ENCODE data around the gene TMEFF2.
"Not testable (repeated sequence)": the region's sequence is repeated elsewhere in the genome, so short reads cannot be mapped to it uniquely, and the experiment has no call there.

Gene TMEFF2

DNA sequence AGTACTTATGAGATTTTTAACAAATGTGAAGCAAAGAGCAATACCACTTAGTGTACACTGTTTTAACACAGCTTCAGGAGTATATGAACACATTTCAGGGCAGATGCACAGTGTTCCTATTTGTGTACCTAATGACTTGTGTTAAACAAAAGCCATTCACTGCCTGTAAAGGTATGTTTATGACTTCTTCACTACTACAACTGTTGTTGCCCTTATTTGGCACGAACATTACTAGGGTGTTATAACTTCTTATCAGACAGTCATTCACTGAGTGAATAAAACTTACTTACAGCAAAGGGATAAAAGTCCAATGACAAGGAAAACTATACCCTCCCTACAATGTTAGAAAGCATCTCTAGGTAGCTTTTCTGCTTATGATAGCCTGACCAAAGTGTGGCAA lies 262.4 kb downstream of the TMEFF2 start:
- DNase-seq (ENCODE audit: low read depth in 2 of 2) = no peak

DNA sequence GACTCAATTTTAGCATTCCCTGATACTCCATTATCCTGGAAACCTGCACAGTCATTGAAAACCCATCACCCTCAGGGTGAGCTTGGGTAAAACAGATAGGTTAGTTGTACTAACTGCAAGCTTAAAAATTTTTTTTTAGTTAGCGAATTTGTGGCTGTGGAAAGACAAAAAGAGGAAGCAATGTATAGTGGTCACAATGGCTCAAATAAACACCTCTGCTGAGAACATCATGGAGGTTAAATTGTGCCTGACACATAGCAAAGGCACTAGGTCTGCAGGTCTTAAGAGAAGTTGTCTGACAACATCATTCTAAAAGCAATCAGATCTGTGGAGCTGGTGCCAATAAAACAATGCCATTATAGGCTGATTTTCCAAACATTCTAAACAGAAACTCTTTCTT lies 263.4 kb downstream of the TMEFF2 start:
- no peak for DNase-seq (ENCODE audit: low read depth in 2 of 2)

DNA sequence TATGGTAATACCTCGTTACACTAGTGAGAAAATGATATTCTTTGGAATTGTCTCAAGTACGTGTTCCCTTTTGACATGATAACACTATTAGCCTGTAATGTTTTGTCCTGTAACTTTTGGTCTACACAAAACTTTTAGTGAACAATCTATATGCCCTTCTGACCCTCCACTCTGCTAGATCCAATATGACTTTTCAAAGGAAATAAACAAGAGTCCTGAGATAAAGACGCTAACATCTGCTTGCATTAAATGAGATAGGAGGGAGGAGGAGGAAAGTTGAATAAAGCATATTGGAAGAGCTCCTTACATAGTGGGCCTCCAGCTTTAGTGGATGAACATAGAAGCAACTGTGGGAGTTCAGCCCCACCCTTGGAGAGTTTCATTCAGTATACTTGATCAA lies 264.5 kb downstream of the TMEFF2 start:
- DNase-seq (ENCODE audit: low read depth in 2 of 2) = no peak

DNA sequence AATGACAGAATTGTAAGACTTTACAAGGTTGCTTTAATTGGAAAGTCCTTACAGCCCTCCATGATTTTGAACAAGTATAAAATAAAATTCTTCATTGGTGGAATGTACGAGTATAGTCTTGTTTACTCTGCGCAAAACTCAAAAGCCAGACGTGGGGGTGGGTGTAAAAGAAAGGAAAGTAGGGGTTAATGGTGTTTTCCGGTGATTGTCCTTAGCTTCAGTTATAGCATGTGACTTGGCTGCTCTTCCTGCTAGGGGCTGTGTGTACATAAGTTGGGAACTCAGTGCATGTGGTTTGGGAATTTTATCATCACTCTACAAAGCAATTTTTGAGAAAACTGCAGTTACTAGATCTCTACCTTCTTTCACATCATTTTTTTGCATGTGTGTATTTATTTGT lies 265.4 kb downstream of the TMEFF2 start:
- DNase-seq (ENCODE audit: low read depth in 2 of 2) = no peak

DNA sequence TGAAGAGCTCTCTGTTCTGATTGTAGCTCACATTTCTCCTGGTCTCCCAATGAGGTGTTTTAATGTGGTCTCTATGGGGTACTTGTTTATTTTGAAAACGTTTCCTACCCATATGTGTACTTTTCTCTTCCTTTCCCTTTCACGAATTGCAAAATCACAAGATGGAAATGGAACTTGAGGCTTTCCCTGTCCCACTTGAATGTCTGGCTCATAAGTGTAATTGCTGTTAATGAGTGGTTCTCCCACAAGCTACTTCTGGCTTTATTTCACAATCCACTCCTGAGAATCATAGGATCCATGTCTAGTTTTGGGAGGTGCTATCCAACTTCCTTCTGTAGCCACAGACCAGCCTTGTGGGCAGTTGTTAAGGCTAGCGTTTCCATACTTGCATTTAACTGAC lies 266.7 kb downstream of the TMEFF2 start:
- DNase-seq (ENCODE audit: low read depth in 2 of 2) = no peak

DNA sequence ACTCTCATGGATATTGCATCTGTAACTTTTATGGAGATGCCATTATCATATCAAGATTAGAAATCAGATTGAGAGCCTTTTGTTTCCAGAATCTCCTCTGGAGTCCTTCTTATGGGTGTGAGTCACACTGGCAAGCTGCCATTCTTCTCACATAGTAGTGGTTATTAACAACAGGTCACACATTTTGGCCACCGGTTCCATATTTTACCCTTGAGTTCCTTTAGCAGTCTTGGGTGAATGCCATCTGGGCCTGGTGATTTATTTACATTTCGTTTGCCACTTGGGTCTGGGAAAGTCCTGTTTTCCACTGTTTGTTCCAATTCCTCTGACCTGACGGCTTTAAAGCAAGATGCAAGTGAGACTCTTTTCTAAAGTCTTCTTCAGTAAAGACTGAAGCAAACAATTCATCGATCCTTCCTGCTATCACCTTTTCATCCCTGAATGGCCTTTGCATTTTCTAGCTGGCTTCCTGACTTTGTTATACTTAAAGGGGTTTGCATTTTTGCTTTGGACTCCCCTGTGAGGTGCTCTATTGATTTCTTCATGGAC lies 267.3 kb downstream of the TMEFF2 start:
- DNase-seq (ENCODE audit: low read depth in 2 of 2) = no peak

DNA sequence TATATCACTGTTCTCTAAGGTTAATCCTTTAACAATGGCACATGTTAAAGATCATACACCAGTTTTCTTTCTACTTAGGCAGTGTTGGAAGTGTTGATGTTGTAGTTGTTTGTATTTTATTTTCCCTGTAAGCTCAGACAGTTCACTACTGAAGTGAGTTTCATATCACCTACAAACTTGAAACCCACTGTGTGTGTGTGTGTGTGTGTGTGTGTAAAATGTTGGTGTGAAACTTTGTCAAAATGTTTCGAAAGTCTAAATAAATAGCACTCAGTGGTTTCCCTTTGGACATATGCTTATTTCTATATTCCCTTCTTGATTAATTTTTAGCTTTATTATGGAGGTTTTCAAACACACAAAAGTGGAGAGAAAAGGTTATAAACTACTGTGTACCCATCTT lies 268.1 kb downstream of the TMEFF2 start:
- no peak for DNase-seq (ENCODE audit: low read depth in 2 of 2)

DNA sequence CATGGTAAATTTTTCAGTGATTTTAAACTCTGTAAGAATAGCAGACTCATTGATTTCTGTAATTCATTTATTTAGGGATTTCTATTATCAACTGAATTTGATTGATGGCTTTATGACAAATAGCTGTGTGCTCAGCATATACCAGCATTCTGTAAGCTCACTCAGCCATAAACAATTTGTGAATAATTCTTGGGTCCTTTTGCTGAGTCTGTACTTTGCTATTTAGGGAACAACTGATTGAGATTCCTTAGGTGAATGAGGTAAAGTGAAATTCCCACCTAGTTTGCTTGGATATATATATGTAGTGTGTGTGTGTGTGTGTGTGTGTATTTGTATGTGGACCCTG lies 271.1 kb downstream of the TMEFF2 start:
- no peak for DNase-seq (ENCODE audit: low read depth in 2 of 2)

DNA sequence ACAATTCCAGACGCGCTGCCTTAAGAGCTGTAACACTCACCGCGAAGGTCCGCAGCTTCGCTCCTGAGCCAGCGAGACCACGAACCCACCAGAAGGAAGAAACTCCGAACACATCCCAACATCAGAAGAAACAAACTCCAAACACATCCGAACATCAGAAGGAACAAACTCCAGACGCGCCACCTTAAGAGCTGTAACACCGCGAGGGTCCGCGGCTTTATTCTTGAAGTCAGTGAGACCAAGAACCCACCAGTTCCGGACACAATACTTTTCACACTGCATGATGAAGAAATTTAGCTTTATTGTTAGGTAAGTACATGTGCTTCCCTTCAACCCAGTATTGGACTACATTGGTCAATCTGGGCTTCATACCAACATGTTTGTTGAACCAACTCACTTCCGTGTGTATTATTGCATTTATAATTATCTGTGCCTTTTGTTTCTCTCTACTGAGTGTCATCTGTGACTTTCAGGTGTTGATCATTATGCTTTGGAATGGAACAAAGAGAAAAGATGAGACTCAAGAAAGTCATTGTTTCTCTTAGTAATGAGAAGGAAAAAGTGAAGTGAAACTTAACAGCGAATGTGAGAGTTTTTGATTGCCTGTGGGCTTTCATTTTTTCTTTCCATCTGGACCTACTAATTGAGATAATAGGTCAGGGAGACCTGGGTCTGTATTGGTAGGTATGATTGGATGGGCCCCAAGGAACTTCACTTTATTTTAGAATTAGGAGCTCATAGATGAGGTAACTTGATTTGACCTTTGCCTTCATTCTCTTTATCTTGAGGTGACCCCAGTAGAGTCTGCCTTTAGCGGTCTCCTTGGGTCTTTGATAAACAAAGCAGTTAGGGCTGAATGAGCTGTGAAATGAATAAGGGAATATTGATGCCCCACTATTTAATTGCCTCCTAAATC lies 271.7 kb downstream of the TMEFF2 start:
- DNase-seq (ENCODE audit: low read depth in 2 of 2) = no peak

DNA sequence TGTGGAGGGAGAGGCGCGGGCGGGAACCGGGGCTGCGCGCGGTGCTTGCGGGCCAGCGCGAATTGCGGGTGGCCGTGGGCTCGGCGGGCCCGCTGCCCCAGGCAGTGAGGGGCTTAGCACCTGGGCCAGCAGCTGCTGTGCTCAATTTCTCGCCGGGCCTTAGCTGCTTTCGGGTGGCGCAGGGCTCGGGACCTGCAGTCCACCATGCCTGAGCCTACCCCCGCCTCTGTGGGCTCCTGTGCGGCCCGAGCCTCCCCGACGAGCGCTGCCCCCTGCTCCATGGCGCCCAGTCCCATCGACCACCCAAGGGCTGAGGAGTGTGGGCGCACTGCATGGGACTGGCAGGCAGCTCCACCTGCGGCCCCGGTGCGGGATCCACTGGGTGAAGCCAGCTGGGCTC lies 273.1 kb downstream of the TMEFF2 start:
- DNase-seq (ENCODE audit: low read depth in 2 of 2) = not testable (repeated sequence)

DNA sequence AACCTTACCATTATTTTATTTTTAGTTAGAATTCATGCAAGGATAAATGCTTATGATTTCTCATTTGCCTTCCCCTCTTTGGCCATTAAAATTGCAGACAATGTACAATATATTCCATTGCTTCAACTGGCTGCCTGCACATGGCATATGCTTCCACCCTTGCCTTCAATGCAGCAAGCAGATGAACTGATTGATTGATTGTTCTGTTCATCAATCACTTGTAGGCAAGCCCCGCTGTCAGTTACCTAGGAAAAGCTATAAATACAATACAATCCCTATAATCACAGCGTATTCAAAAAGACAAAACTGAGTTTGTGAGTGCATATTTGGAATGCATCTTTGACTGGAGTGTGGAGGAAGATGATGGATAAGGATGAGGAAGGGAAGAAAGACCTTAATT lies 274.2 kb downstream of the TMEFF2 start:
- DNase-seq (ENCODE audit: low read depth in 2 of 2) = no peak

DNA sequence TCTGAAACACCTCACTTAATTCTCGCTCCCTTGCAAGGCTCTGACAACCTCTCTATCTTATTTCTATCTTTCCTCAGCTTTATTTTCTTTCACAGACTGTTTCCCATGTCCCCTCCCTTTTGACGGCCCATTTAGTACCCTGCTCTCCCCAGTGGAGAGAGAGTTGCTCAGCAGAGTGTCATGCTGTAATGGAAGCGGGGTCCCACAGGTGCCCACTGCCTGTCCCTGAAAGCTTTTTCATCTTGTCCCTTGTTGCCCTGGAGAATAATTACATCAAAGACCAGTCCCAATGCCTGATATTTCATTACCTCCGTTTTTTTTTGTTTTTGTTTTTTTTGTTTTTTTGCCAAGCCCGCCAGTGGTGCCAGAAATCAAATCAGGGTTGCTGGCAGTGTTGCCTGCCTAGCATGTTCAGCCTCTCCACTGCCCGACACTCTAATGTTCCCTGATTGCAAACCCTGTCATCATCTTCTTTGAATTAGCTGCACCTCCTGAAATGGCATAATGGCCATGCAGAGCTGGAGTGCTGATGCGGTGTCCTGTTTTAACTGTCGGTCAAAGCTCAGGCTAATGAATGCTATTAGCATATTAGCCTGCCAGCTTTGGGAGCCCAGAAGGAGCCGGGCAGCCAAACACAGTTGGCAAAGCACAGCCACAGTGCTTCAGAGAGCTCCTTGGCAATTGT lies 276.6 kb downstream of the TMEFF2 start:
- no peak for DNase-seq (ENCODE audit: low read depth in 2 of 2)

DNA sequence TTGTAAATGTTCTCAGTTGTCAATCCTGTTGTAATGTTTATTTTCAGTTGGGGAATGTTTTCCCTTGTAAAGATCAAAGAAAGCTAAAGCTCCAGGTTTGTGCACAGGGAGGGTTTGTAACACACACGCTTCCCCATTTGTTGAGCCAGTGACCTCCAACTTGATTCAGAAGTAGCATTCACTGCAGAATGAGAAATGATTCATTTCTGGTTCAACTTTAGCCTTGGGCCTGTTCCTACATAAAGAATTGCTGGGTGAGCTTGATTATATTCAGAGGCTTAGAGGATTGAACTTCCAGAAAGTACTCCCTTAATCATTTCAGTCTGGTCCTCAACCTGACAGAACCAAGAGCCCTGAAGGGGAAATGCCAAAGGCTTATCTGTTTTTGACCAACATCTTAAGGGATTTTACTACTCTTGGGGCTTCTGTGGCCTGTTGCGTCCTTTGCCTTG lies 277.3 kb downstream of the TMEFF2 start:
- no peak for DNase-seq (ENCODE audit: low read depth in 2 of 2)

DNA sequence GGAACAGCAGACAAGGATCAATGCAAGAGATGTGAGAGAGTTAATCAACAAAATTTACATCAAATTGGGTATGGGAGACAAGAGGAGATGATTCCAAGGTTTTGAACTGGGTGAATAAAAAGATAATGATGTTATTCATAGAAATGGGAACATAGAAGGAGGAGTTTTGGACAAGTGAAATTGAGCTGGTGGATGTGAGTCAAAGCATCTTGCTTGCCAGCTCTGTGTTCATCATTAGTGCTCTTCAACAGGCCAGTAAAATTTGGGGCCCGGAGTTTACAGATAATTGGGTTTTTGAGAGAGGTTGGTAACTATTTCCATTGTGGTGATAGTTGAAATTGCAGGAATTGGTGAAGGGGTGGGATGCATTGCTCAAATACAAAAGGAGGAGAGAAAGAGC lies 277.9 kb downstream of the TMEFF2 start:
- DNase-seq (ENCODE audit: low read depth in 2 of 2) = no peak

DNA sequence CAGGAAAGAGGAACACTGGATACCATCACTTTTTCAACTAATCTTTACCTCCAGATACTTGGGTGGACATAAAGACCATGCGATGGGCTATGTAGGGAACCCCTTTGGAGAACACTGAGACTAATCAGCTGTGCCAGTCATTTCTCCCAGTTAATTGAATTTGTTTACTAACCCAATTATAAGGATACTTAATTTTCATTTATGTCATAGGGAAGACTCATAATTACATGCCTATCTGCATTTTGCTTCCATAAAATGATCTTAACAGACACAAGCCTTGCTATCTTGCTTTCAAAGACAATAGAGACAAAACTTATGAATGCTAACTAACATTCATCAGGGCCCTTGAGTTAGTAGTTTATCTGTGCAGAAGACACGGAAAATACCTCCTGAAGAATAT lies 279.0 kb downstream of the TMEFF2 start:
- no peak for DNase-seq (ENCODE audit: low read depth in 2 of 2)

DNA sequence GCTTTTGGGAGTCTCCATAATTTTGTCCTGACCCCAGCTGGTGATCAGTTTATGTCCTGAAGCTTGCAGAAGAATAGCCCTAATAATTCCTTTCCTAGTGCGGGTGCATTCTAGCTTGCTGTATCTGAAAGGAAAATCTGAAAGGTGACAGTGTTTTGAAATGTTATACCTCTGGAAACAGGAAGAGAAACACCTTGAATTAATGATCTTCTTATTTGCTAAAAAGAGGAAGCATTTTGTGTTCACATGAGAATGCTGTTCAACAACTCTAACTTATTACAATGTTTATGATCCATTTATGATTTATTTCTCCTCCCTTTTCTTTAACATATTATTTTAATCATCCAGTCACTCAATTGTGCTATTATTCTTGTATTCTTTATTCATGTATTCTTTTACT lies 280.9 kb downstream of the TMEFF2 start:
- DNase-seq (ENCODE audit: low read depth in 2 of 2) = no peak

DNA sequence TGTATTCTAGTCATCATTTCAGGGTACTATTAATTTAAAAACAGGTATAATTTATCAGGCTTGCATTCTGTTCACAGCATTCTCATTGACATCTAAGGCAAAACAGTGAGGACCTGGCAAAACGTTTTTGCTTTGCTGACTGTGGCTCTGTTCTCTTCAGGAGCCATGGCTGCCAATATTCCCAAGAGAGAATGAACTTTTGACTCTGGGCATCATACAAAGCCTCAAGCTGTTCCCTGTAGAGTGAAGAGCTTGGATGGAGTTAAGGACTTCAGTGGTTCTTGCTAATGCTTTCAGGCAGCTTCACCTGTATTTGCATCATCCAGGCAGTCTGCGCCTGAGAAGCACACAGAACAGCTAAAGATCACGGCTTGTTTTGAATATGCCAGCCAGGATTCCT lies 282.0 kb downstream of the TMEFF2 start:
- no peak for DNase-seq (ENCODE audit: low read depth in 2 of 2)

DNA sequence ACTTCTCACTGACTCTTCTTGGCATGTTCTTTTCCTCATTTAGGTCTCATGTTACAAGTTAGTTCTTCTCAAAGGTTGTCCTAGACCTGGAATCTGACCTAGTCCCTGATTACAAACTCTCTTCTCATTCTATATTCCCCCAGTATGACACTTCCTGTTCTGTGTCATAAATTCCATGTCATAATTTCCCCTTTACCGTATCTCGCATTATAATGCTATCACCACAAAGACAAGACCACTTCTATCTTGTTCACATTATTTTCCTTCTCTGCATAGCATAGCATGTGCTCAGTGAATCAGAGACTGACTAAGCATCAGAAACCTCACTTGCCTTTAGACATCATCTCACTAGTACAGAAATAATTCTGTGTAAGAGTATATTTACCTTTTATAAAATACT lies 284.2 kb downstream of the TMEFF2 start:
- no peak for DNase-seq (ENCODE audit: low read depth in 2 of 2)

DNA sequence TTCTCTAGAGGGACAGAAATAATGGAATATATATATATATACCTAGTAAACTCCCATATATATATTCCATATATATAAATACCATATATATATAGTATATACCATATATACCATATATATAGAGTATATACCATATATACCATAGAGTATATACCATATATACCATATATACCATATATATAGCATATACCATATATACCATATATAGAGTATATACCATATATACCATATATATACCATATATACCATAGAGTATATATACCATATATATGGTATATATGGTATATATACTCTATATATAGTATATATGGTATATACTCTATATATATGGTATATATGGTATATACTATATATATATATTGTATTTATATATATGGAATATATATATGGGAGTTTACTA lies 285.9 kb downstream of the TMEFF2 start:
- DNase-seq (ENCODE audit: low read depth in 2 of 2) = no peak

DNA sequence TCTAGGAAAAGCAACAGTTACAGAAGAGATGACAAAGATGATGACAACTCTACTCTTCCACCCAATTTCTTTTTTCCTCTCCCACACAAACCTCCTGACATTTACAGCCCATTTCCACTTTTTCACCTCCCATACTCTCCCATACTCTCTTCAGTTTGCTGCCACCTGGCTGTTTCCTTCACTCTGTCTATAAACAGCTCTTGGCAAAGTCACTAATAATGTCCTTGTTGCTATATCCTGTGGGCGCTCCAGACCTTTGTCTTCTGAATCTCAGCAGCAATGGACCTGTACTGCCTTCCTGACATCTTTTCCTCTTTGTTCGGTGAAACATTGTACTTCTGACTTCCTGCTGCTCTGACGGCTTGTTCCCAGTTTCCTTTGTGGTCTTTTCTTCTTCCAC lies 287.2 kb downstream of the TMEFF2 start:
- DNase-seq (ENCODE audit: low read depth in 2 of 2) = no peak

DNA sequence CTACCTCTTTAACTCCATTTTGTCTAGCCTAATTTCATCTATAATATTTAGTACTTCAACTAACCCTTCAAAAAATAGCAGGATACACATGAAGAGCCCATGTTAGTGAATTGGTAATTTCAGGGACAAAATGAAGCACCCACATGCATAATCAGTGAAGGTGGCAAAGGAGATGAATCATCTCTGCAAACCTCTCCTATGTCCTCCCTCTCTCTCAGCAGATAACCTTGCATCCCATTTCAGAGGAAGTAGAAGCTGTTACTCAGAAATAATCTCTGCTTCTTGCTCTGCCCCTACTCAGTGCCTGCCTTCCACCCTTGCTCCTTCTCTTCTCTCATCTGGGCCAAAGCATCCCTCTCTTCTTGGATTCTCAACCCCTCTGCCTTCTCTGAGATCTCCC lies 287.6 kb downstream of the TMEFF2 start:
- no peak for DNase-seq (ENCODE audit: low read depth in 2 of 2)

DNA sequence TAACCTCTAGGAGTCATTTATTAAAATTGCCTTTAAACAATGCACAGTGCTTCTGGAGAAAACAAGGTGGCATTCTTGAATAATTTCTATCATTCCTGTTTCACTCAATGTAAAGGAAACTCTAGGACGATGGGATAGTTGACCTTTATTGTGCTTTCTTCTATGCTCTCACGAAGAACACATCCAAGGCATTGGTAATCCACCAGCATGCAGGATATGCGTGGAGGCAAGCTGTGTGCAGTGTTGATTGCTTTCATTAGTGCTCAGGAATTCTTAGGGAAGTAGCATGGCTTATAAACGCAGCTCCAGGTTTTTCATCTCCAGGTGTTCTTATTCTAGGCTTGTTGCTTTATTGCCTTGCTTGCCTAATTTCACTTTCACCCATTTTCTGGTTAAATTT lies 289.4 kb downstream of the TMEFF2 start:
- no peak for DNase-seq (ENCODE audit: low read depth in 2 of 2)

DNA sequence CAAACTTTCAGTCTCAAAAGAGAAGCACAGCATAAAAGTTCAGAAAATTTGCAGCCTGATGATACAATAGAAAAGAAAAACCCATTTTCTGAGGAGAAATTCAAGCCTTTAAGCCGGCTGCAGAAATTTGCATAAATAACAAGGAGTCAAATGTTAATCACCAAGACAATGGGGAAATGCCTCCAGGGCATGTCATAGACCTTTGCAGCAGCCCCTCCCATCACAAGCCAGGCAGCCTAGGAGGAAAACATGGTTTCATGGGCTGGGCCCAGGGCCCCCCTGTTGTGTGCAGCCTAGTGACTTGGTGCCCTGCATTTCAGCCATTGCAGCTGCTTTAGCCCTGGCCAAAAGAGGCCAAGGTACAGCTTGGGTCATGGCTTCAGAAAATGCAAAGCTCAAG lies 293.7 kb downstream of the TMEFF2 start:
- no peak for DNase-seq (ENCODE audit: low read depth in 2 of 2)

Data from stimulated activated CD4-positive, alpha-beta T cell treated with anti-CD3 and anti-CD28 coated beads, Interleukin-4, amount 100 ng/mL, for 48 hours (primary cell).